ENCODE data around the gene GRK1. TPM values are rescaled to one million over a fixed set of nuclear protein-coding genes. Genes with fewer than 3 reads are reported as not detected.

GRK1 gene
- polyA plus RNA-seq, 1 donor, result 0.16 TPM

DNA sequence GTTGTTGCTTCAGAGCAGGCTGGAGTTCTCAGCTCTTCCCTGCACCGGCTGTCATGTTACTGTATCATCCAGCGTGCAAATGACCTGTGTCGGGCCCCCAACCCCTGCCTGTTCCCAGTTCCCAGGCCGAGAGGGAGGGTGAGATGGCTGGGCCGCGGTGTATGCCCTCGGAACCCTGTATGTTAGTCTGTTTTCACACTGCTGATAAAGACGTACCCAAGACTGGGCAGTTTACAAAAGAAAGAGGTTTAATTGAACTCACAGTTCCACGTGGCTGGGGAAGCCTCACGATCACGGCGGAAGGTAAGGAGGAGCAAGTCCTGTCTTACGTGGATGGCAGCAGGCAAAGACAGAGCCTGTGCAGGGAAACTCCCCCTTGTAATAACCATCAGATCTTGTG, 102.9 kb downstream of the GRK1 start:
- Histone ChIP-seq H3K36me3 (ENCODE audit: control insufficient read depth, insufficient read depth, low read length) (no peaks in the 10 kb centered on the region), H3K9me3 (ENCODE audit: control insufficient read depth, low read depth, low read length) (peaks cover 6% of the 10 kb centered on the region), H3K27ac (ENCODE audit: low read length) (no peak overlapping the region), H3K27me3 (ENCODE audit: control insufficient read depth, insufficient read depth, low read length) (no peaks in the 10 kb centered on the region), H3K4me1 (ENCODE audit: control insufficient read depth, insufficient read depth, low read length) (no peaks in the 10 kb centered on the region), H3K4me3 (ENCODE audit: low read length) (no peak overlapping the region)
- no peak for DNase-seq
- WGBS (ENCODE audit: insufficient coverage, low lambda C conversion rate), result no CpG with 5 or more reads among the region's 13 CpGs

DNA sequence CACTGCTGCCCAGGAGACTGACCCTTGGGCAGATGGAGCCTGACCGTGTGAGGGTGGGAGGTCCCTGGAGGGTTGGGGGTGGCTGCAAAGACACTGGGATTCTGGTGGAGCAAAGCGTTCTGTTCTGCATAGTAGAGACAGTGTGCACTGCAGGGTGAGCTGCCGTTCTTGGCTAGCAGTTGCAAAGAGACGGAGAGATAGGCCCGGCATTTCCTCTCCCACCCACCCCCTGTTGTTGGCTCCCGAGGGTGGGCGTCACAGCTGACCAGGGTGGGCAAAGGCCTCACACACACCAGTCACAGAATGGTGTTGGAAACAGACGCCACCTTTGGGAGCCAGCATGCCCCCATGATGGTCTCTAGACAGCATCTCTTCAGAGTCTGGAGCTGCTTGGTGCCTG, 103.4 kb downstream of the GRK1 start:
- H3K27ac ChIP-seq (ENCODE audit: low read length), result no peak overlapping the region
- WGBS (ENCODE audit: insufficient coverage, low lambda C conversion rate), result no CpG with 5 or more reads among the region's 8 CpGs
- H3K4me1 ChIP-seq (ENCODE audit: control insufficient read depth, insufficient read depth, low read length), result no peaks in the 10 kb centered on the region
- H3K36me3 ChIP-seq (ENCODE audit: control insufficient read depth, insufficient read depth, low read length), result no peaks in the 10 kb centered on the region
- no peak overlapping the region for H3K4me3 ChIP-seq (ENCODE audit: low read length)
- no peak for DNase-seq
- H3K27me3 ChIP-seq (ENCODE audit: control insufficient read depth, insufficient read depth, low read length), result no peaks in the 10 kb centered on the region
- H3K9me3 ChIP-seq (ENCODE audit: control insufficient read depth, low read depth, low read length), result peaks cover 10% of the 10 kb centered on the region

DNA sequence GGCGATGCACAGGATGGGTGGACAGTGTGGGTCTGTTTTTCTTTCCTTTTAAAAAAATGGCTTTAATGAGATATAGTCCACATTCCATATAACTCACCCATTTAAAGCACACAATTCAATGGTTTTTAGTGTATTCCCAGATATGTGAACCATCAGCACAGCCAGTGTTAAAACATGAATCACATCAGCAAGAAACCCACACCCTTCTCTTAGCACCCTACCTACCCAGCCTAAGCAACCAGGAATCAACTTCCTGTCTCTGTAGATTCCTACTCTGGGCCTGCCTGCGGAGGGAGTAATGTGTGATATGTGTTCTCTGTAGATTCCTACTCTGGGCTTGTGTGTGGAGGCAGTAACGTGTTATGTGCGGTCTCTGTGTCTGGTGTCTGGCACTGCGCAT, 103.9 kb downstream of the GRK1 start:
- DNase-seq, result no peak
- no peak overlapping the region for H3K27ac ChIP-seq (ENCODE audit: low read length)
- H3K4me3 ChIP-seq (ENCODE audit: low read length), result no peak overlapping the region
- no peaks in the 10 kb centered on the region for H3K4me1 ChIP-seq (ENCODE audit: control insufficient read depth, insufficient read depth, low read length)
- no CpG with 5 or more reads among the region's 5 CpGs for WGBS (ENCODE audit: insufficient coverage, low lambda C conversion rate)
- peaks cover 10% of the 10 kb centered on the region for H3K9me3 ChIP-seq (ENCODE audit: control insufficient read depth, low read depth, low read length)
- H3K36me3 ChIP-seq (ENCODE audit: control insufficient read depth, insufficient read depth, low read length), result no peaks in the 10 kb centered on the region
- no peaks in the 10 kb centered on the region for H3K27me3 ChIP-seq (ENCODE audit: control insufficient read depth, insufficient read depth, low read length)

DNA sequence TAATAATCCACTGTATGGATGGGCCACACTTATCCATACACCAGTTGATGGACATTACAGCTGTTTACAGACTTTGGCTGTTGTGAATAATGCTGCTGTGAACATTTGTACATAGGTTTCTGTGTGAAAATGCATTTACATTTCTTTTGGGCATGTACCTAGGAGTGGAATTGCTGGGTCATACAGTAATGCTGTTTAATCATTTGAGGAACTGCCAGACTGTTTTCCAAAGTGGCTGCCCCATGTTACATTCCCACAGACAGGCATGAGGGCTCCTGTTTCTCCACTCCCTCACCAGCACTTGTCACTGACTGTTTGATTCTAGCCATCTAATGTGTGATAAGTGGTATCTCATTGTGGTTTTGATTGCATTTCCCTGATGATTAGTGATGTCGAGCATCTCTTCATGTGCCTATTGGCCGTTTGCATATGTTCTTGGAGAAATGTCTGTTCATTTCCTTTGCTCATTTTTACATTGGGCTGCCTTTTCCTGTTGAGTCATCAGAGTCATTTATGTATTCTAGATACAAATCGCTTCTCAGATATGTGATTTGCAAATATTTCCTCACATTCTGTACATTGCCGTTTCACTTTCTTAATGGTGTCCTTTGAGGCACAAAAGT, 104.8 kb downstream of the GRK1 start:
- Histone ChIP-seq H3K4me1 (ENCODE audit: control insufficient read depth, insufficient read depth, low read length) (no peaks in the 10 kb centered on the region), H3K27ac (ENCODE audit: low read length) (no peak overlapping the region), H3K9me3 (ENCODE audit: control insufficient read depth, low read depth, low read length) (peaks cover 10% of the 10 kb centered on the region), H3K4me3 (ENCODE audit: low read length) (no peak overlapping the region), H3K36me3 (ENCODE audit: control insufficient read depth, insufficient read depth, low read length) (no peaks in the 10 kb centered on the region), H3K27me3 (ENCODE audit: control insufficient read depth, insufficient read depth, low read length) (no peaks in the 10 kb centered on the region)
- WGBS (ENCODE audit: insufficient coverage, low lambda C conversion rate), result 93% methylated on average over 3 of the region's 4 CpGs
- no peak for DNase-seq

DNA sequence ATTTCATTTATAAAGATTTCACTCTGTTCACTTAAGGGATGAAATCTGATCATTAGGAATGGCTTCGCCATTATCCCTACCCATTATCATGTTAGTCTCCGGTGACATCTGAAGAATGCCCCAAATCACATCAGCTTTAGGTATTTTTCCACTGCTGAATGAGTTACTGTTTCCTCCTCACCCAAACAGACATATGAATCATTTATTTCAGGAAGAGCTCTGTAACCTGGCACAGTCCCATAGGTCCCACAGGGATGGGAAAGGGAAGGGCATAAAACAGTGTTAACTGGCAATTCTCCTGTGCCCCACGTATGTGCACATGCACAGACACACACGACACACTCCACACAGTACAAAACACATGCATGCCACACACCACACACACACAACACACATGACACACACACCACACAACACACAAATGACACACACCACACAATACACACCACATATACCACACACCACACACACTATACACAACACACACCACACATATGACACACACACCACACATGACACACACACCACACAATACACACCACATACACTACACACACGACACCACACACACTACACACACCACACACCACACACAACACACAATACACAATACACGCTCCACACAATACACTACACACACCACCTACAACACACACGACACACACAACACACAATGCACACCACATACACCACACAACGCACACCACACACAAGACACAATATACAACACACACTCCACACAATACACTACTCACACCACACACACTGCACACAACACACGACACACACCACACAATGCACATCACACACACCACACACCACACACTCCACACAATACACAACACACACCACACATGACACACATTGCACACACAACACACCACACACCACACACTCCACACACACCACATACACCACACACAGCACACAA, 107.4 kb downstream of the GRK1 start:
- Histone ChIP-seq H3K36me3 (ENCODE audit: control insufficient read depth, insufficient read depth, low read length) (no peaks in the 10 kb centered on the region), H3K9me3 (ENCODE audit: control insufficient read depth, low read depth, low read length) (peaks cover 8% of the 10 kb centered on the region), H3K4me1 (ENCODE audit: control insufficient read depth, insufficient read depth, low read length) (no peaks in the 10 kb centered on the region), H3K4me3 (ENCODE audit: low read length) (no peak overlapping the region), H3K27ac (ENCODE audit: low read length) (no peak overlapping the region), H3K27me3 (ENCODE audit: control insufficient read depth, insufficient read depth, low read length) (peaks cover 9% of the 10 kb centered on the region)
- no peak for DNase-seq
- 92% methylated on average over 2 of the region's 9 CpGs for WGBS (ENCODE audit: insufficient coverage, low lambda C conversion rate)

DNA sequence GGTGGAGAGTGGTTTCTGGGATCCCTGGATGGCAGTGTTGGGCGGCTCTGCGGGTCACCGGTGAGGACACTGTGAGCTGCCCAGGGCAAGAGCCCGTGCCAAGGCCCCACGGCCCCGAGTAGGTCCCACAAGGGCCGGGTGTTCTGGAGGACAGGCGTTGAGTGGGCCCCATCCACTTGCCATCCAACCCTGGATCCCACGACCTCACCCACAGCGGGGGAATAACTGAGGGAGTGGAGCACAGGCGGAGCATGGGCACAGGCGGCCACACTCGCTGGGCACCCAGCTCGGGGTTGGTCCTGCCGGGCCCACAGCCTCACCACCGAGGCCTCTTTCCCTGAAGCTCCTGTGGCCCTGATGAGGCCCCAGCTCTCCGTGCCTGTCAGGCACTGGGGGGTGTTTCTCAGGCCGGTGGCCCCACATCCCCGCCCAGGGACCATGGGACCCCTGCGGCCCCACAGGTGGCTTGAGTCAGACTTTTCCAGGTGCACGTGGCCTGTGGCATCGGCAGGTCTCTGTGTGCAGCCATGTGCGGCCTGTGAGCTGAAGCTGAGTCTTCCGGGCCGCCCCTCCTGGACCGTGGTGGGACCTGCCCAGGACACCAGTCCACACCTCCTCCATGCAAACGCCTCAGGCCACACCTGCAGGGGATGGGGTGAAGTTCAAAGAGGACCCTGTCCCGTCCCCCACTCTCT, 108.6 kb downstream of the GRK1 start:
- H3K4me3 ChIP-seq (ENCODE audit: low read length), result no peak overlapping the region
- peaks cover 10% of the 10 kb centered on the region for H3K27me3 ChIP-seq (ENCODE audit: control insufficient read depth, insufficient read depth, low read length)
- H3K9me3 ChIP-seq (ENCODE audit: control insufficient read depth, low read depth, low read length), result peaks cover 8% of the 10 kb centered on the region
- no peaks in the 10 kb centered on the region for H3K4me1 ChIP-seq (ENCODE audit: control insufficient read depth, insufficient read depth, low read length)
- H3K36me3 ChIP-seq (ENCODE audit: control insufficient read depth, insufficient read depth, low read length), result no peaks in the 10 kb centered on the region
- no peak overlapping the region for H3K27ac ChIP-seq (ENCODE audit: low read length)
- WGBS (ENCODE audit: insufficient coverage, low lambda C conversion rate), result no CpG with 5 or more reads among the region's 28 CpGs
- no peak for DNase-seq

DNA sequence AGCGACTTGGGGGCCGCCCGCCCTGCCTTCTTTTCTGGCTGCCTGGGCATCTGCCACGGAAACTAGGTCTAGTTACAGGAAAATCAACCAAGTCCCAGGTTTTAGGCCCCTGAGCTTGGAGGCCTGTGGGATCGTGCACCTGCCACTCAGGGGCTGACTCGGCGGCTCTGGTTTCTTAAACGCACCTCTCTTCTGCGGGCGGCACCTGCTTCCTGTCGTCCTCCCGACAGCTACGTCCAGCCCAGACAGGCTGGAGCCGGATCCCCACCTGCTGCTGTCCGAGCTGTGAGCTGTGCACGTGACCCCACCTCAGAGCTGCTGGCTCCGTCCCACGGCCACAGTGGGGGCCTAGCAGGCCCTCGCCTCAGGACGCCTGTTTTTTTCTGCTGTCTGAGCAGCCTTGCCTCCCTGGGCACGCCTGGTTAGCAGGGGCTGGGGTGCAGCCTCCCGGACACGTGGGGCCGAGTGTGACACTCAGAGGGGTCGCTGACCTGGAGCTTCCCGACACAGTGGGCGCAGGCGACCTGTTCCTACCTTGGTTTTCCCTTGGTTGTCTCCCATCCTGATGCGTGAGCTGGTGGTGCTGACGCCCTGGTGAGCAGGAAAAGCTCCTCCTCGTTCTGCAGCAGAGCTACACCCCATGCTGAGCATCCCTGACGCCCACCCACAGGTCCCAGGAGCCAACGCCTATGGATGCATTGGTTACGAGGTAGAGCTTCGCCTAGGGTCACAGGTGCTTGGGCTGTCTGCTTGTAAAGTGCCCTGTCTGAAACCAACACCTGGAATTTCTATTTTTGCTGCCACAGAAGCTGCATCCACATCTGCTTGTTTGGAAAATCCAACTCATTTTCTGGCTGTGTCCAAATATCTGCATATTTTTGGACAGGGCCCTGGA, 109.5 kb downstream of the GRK1 start:
- H3K9me3 ChIP-seq (ENCODE audit: control insufficient read depth, low read depth, low read length), result peaks cover 8% of the 10 kb centered on the region
- peaks cover 10% of the 10 kb centered on the region for H3K27me3 ChIP-seq (ENCODE audit: control insufficient read depth, insufficient read depth, low read length)
- no peaks in the 10 kb centered on the region for H3K4me1 ChIP-seq (ENCODE audit: control insufficient read depth, insufficient read depth, low read length)
- no peak overlapping the region for H3K4me3 ChIP-seq (ENCODE audit: low read length)
- no peak overlapping the region for H3K27ac ChIP-seq (ENCODE audit: low read length)
- WGBS (ENCODE audit: insufficient coverage, low lambda C conversion rate), result no CpG with 5 or more reads among the region's 35 CpGs
- no peak for DNase-seq
- no peaks in the 10 kb centered on the region for H3K36me3 ChIP-seq (ENCODE audit: control insufficient read depth, insufficient read depth, low read length)

DNA sequence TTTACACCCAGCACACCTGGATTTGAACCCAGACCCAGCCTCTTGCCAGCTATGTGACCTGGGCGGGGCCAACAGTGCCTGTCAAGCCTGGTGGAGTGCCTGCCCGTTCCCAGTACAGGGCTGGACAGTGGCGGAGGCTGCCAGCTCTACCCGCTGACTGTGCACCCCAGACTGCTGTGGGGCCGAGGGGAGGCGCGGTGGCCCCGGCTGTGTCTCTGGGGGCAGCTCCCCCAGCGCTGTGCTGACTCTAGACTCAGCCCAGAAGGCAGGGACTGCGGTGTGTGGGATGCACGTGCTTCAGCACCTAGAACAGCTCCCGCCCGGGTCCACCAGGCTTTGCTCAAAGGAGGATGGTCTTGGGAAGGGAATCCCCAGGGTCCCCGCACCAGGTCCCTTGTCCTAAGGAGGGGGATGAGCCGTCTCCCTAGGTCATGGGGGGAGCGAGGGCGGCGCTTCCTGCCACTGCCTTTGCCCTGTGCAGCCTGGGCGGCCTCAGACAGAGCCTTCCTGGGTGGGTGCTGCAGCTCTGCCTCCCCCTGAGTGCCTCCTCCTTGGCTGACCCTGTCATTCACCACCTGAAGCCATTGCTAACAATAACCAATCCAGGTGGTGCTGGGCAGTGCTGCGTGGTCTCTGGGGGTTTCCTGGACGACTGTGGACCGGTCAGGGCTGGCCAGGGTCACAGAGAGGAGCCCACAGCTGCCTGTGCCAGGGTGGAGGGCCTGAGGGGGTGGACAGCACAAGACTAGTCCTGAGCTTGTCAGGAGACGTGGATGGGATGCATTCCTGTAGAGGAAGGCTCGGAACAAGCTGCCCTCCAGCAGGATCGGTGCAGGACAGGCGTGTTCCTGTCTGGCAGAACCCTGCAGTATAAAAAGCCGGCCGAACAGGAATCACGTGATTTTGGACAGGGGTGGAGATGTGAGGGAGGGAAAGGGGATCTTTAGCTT, 110.6 kb downstream of the GRK1 start:
- H3K36me3 ChIP-seq (ENCODE audit: control insufficient read depth, insufficient read depth, low read length), result no peaks in the 10 kb centered on the region
- no CpG with 5 or more reads among the region's 29 CpGs for WGBS (ENCODE audit: insufficient coverage, low lambda C conversion rate)
- no peaks in the 10 kb centered on the region for H3K4me1 ChIP-seq (ENCODE audit: control insufficient read depth, insufficient read depth, low read length)
- DNase-seq, result no peak
- peaks cover 10% of the 10 kb centered on the region for H3K27me3 ChIP-seq (ENCODE audit: control insufficient read depth, insufficient read depth, low read length)
- H3K4me3 ChIP-seq (ENCODE audit: low read length), result no peak overlapping the region
- peaks cover 8% of the 10 kb centered on the region for H3K9me3 ChIP-seq (ENCODE audit: control insufficient read depth, low read depth, low read length)
- no peak overlapping the region for H3K27ac ChIP-seq (ENCODE audit: low read length)

DNA sequence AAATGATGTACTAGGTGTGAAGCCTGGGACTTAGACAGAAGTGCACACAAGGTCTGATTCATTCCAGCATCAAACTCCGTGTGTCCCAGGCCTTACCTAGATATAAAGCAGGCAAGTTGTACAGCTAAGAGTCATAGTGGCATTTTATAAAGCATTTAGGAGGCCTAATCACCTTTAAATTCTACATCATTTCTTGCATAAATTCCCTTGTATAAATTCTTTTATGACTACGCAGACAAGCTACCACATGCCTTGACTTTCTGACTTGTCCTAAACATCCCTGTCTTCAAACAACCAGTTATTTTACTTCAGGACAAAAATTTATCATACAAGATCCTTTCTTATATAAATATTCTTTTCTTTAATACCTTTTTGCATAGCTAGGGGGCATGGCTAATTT, 114.6 kb downstream of the GRK1 start:
- Histone ChIP-seq H3K27ac (ENCODE audit: low read length) (no peak overlapping the region), H3K27me3 (ENCODE audit: control insufficient read depth, insufficient read depth, low read length) (peaks cover 10% of the 10 kb centered on the region), H3K4me1 (ENCODE audit: control insufficient read depth, insufficient read depth, low read length) (no peaks in the 10 kb centered on the region), H3K4me3 (ENCODE audit: low read length) (no peak overlapping the region), H3K9me3 (ENCODE audit: control insufficient read depth, low read depth, low read length) (no peaks in the 10 kb centered on the region), H3K36me3 (ENCODE audit: control insufficient read depth, insufficient read depth, low read length) (no peaks in the 10 kb centered on the region)
- WGBS (ENCODE audit: insufficient coverage, low lambda C conversion rate), result 100% methylated on average over 1 of the region's 2 CpGs
- no peak for DNase-seq
